NCI-H2227 (cell line): Measurements from ENCODE around the gene DEFB131B.
"Not testable (repeated sequence)": the region's sequence is repeated elsewhere in the genome, so short reads cannot be mapped to it uniquely, and the experiment has no call there.

Source experiments
- DNase-seq: peaks from one replicate; lab custom pipeline; 2025; ENCODE audit not compliant: unreplicated experiment; lab: John Stamatoyannopoulos, UW

Gene DEFB131B, protein sequence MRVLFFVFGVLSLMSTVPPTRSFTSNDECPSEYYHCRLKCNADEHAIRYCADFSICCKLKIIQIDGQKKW

DNA sequence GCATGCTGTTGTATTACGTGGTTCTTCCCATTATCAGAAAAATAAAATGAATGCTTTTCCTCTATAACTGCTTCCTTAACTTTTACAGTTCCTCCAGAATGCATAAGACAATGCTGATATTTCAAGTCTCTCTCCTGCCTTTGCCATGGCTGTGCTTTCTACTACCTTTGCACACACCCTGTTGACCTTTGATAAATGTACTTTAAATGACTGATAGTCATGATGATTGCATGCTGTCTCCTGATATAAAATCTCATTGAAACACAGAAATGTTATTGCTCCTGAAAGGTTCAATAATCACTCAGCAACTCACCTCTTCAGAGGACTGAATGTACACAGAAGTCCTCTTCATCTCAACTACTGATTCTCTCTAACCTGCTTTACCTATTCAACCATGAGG lies at the start of gene DEFB131B:
DEFB131B (plus strand) TSS at position 395 of the 400 bp plus-strand sequence; CDS start at position 395, 0 bp downstream.
- not testable (repeated sequence) for DNase-seq

DNA sequence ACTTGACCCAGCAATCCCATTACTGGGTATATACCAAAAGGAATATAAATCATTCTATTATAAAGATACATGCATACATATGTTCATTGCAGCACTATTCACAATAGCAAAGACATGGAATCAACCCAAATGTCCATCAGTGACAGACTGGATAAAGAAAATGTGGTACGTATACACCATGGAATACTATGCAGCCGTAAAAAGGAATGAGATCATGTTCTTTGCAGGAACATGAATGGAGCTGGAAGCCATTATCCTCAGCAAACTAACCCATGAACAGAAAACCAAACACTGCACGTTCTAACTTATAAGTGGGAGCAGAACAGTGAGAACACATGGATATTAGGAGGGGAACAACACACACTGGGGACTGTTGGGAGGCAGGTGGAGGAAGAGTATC lies 49.0 kb upstream of the DEFB131B start:
- not testable (repeated sequence) for DNase-seq

DNA sequence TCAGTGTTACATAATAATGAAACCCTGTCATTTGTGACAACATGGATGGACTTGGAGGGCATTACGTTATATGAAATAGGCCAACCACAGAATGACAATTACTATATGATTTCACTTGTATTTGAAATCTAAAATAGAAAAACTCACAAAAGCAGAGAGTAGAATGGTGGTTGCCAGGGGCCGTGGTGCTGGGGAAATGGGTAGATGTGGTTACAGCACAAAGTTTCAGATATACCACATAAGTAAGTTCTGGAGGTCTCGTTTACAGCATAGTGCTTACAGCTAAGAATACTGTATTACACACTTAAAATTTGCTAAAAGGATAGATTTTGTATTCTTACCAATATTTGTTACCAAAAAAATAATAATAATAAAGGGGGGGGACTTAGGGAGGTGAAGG lies 48.6 kb upstream of the DEFB131B start:
- DNase-seq, result not testable (repeated sequence)

DNA sequence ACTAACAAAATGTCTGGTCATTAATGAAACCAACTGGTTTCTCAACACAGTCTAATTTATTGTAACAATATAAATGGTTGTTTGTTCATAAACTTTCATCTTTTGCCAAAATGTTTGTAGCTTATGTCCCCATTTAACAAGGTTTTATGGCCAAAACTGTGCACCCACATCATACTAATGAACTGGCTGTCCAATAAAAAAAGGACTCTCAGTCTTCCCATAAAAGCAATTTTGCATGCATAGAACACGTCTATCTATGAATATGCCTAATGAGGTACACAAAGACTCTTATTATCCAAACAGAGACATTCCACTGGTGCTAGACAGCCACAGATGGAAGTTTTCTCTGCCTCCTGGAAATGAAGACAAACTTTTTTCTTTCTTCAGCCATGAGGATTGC lies 45.4 kb upstream of the DEFB131B start, which contains the start of gene DEFB108B:
DEFB108B (plus strand) TSS at position 390 of the 400 bp plus-strand sequence; CDS start at position 390, 0 bp downstream.
- not testable (repeated sequence) for DNase-seq

DNA sequence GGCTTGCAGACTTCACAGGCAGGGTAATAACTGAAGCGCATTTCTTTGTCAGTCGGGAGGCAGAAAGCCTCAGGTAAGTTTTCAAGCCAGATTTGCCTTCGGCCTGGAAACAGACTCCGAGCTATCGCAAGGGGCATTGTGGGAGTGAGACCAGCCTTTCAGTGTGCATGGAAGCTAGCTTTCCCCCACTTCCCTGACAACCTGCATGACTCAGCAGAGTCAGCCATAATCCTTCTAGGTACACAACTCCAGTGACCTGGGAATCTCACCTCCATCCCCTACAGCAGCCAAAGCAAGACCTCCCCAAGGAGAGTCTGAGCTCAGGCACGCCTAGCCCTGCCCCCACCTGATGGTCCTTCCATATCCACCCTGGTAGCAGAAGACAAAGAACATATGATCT lies 35.5 kb upstream of the DEFB131B start:
- DNase-seq, result not testable (repeated sequence)

DNA sequence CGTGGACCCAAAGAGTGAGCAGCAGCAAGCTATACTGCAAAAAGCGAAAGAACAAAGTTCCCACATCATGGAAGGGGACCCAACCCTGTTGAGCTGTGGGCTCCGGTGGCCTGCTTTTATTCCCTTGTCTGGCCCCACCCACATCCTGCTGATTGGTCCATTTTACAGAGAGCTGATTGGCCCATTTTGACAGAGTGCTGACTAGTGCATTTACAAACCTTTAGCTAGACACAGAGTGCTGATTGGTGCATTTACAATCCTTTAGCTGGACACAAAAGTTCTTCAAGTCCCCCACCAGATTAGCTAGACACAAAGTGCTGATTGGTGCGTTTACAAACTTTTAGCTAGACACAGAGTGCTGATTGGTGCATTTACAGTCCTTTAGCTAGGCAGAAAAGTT lies 34.9 kb upstream of the DEFB131B start:
- DNase-seq, result not testable (repeated sequence)

DNA sequence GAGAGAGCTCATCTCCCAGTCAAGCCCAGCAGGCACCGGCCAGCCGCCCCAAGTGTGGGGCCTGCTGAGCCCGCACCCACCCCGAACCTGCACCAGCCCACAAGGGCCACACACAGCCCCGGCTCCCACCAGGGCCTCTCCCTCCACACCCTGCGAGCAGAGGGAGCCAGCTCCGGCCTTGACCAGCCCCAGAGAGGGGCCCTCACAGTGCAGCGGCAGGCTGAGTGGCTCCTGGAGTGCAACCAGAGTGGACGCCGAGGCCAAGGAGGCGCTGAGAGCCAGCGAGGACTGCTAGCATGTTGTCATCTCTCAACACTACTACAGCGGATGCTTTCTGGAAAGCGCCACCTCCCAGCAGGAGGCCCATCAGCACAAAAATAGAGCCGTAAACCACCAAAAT lies 34.4 kb upstream of the DEFB131B start:
- no peak for DNase-seq

DNA sequence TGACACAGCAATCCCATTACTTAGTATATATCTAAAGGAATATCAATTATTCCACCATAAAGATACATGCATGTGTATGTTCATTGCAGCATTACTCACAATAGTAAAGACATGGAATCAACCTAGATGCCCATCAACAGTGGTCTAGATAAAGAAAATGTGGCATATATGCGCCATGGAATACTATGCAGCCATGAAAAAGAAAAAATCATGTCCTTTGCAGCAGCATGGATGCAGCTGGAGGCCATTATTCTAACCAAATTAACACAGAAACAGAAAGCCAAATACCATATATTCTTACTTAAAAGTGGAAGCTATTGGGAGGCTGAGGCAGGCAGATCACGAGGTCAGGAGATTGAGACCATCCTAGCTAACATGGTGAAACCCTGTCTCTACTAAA lies 24.4 kb upstream of the DEFB131B start:
- not testable (repeated sequence) for DNase-seq

DNA sequence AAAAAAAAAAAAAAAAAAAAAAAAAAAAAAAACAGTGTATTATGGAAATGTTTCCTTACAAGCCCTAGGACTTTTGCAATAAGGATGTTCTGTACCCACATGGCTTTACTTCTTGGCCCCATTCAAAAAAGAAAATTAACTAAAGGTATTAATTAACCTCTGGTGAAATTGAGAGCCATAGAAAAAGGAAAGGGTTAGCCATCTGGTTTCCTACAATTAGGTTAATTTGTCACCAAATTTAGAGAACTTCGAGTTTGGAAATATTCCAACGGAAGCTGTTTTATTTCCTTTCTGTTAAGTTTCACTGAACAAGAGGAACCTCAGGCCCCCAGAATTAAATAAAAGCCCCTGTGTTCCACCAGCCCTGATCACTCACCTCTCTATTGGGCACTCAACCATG lies 22.4 kb upstream of the DEFB131B start:
- DNase-seq, result not testable (repeated sequence)

DNA sequence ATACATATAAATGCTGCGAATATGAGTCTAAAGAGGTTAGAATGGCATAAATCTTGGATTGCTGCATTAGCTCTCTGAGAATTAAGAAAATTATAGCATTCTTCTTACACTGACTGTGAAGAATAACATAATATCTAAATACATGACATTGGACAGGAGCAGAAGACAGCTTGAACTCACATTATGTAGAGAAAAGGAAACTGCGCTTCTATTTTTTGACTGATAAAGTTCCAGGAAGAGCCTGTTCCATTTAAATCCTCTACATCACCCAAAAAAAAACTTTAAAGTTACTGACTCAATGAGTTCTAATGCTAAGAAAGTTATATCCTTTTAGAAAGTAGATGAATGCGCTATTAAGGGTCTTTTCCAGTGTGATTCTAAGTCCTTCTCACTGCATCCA lies 17.4 kb upstream of the DEFB131B start:
- not testable (repeated sequence) for DNase-seq

DNA sequence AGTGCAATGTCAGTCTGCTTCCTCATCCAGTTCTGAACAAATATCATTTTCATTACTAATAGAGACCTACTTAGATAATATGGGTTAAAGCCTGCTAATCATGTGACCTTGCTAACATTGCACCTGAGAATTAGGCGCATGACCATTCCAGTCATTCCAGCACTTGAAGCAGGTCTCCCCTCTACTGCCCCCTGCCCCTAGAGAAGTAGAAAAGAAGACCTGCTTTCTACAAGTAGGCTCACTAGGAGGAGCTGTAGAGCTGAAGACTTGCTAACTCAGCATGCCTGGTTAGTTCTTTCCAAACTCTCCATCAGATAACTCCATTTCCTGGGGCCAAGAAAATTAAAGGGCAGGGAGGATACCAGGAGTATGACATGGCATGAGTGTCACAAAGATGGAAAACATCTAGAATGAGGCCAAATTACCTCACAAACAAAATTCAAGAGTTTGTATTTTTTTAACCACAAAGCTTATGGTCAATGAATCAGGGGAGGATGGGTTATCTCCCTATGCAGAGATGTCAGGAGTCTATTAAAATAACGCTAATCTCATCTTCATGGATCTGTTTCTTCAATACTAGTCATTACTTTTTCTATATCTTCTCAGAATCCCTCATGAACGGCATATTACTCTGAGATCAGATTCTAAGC lies 14.2 kb upstream of the DEFB131B start:
- DNase-seq, result peak; percentile 53

DNA sequence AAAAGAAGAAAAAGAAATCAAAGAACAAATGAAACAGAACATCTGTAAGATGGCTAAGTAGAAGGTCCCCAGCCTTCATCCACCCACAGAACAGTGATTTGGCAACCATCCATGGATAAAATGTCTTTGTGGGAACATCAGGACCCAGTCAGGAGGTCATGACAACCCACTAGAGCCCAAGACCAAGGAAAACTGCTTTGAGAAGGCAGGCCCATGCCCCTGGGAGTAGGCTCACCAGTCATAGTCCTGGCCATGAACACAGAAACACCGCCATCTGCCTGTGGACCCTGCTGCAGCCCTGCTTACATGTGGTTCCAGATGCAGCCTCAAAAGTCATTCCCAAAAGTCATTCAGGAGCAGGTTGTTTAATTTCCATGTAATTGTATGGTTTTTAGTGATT lies 11.0 kb upstream of the DEFB131B start:
- not testable (repeated sequence) for DNase-seq

DNA sequence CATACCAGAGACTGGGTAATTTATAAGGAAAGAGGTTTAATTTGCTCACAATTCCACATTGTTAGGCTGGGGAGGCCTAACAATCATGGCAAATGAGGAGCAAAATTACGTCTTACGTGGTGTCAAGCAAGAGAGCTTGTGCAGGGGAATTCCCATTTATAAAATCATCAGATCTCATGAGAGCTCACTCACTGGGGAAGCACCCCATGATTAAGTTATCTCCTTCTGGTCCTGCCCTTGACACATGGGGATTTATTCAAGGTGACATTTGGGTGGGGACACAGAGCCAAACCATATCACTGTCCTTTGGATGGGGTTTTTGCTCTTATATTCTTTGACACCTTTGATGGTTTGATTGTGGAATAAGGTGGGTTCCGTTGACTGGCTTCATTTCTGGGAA lies 8.3 kb upstream of the DEFB131B start:
- DNase-seq, result not testable (repeated sequence)

DNA sequence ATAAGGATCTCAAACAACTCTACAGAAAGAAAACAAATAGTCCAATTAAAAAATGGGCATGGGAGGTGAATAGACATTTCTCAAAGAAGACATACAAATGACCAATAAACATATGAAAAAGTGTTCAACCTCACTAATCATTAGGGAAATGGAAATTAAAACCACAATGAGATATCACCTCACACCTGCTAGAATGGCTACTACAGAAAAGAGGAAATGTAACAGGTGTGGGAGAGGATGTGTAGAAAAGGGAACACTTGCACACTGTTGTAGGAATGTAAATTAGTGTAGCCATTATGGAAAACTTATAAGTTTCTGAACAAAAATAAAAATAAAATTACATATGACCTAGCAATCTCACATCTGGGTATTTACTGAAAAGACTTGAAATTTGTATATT lies 7.6 kb upstream of the DEFB131B start:
- not testable (repeated sequence) for DNase-seq

DNA sequence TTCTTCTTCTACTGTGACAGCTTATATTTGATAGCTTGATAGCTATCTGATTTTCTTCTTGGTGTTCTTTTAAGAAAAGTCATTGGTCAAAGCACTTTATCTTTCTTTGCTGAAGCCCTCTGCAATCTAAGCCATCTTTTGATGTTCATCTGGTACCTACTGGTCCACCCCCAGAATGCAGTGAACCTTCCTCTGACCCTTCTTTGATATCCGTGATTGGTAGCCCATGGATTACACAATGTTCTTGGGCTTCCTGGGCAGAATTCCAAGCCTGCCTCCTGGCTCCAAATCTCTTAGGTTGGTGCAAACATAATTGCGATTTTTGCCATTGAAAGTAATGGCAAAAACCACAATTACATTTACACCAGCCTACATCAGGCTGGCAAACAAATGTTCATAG lies 2.0 kb upstream of the DEFB131B start:
- peak; percentile 13 for DNase-seq

DNA sequence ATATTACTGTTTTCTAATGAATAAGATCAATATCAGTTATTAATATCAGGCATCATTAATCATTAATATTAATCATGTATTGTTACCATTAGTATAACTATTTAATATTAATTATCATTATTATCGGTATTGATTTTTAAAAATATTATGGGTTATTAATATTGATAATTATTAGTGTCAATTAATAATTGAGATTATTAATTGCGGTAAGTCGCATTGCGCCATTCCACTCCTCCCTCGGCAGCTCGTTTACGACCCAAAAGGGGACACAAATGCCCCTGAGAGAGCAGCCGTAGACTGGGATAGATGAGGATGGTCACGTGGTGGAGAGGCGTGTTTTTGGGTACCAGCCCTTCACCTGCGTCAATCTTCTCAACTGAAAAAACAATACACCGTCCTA lies 7.6 kb downstream of the DEFB131B start:
- not testable (repeated sequence) for DNase-seq

DNA sequence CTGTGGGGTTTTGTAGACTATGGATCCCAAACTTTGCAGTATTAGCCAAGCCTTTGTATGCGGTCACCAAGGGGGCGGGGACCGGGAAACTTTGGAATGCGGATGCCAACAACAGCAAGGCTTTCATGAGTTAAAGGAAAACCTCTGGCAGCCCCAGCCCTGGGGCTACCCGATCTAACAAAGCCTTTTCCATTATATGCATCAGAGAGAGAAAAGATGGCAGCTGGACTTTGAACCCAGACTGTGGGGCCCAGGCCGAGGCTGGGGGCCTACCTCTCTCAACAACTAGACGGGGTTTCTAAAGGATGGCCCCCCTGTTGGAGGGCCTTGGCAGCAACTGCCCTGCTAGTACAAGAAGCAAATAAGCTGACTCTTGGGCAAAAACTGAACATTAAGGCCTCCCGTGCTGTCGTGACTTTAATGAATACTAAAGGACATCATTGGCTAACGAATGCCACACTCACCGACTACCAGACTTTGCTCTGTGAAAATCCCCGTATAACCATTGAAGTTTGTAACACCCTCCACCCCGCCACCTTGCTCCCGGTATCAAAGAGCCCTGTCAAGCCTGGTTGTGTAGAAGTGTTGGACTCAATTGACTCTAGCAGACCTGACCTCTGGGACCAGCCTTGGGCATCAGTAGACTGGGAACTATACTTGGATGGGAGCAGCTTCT lies 10.2 kb downstream of the DEFB131B start:
- not testable (repeated sequence) for DNase-seq

DNA sequence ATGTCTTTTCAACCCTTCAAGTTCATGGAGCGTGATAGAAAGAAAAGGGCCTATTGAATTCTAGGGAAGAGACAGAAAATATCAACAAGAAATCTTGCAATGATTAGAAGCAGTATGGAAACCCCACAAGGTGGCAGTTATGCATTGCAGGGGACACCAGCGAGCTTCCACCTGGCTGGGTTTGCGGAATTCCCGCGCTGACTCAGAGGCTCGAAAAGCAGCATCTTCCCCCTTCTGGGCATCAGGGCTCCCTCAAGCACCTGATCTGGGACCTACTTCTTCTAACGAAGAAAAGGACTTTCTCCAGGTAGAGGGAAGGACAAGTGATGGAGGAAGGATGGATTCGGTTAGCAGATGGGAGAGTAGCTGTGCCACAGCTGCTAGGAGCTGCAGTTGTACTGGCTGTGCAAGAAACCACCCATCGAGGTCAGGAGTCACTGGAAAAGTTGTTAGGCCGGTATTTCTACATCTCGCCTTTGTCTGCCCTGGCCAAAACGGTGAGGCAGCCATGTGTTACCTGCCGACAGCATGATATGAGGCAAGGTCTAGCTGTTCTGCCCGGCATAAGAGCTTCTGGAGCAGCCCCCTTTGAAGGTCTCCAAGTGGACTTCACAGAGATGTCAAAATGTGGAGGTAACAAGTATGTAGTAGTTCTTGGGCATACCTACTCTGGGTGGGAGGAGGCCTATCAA lies 11.1 kb downstream of the DEFB131B start:
- DNase-seq, result not testable (repeated sequence)

DNA sequence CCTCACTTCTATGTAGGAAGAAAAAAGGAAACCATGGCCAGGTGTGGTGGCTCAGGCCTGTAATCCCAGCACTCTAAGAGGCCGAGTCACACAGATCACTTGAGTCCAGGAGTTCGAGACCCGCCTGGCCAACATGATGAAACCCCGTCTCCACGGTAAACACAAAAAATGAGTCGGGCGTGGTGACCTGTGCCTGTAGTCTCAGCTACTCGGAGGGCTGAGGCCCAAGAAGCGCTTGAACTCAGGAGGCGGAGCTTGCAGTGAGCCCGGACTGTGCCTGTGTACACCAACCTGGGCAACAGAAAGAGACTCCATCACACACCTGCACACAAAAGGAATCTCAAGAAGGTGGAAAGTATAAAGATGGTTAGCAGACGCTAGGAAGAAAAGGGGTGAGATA lies 17.7 kb downstream of the DEFB131B start:
- DNase-seq, result no peak

DNA sequence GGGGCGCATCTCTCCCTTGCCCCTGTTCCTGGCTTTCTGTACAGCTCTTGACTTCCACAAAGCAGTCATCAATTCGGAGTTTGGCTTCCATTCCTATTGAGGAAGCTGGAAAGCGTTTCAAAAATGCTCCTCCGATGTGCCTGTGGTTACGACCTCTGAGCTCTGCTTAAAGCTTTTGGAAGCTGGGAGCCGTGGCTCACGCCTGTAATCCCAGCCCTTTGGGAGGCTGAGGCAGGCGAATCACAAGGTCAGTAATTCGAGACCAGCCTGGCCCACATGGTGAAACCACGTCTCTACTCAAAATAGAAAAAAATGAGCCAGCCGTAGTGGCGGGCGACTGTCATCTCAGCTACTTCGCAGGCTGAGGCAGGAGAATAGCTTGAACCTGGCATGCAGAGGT lies 22.9 kb downstream of the DEFB131B start:
- DNase-seq, result not testable (repeated sequence)

DNA sequence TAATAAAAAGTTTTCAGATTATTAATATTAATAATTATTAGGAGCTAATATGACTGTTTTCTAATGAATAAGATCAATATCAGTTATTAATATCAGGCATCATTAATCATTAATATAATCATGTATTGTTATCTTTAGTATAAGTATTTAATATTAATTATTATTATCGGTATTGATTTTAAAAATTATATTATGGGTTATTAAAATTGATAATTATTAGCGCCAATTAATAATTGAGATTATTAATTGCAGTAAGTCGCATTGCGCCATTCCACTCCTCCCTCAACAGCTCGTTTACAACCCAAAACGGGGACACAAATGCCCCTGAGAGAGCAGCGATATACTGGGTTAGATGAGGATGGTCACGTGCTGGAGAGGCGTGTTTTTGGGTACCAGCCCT lies 30.0 kb downstream of the DEFB131B start:
- DNase-seq, result no peak

DNA sequence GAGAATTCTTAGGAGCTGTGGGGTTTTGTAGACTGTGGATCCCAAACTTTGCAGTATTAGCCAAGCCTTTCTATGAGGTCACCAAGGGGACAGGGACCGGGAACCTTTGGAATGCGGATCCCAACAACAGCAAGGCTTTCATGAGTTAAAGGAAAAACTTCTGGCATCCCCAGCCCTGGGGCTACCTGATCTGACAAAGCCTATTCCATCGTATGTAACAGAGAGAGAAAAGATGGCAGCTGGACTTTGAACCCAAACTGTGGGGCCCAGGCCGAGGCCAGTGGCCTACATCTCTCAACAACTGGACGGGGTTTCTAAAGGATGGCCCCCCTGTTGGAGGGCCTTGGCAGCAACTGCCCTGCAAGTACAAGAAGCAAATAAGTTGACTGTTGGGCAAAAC lies 32.5 kb downstream of the DEFB131B start:
- not testable (repeated sequence) for DNase-seq
